OCI-LY3 (cell line): Measurements from ENCODE around the gene SMC3.
"Not testable (repeated sequence)": the region's sequence is repeated elsewhere in the genome, so short reads cannot be mapped to it uniquely, and the experiment has no call there.

ENCODE experiments used
- EZH2phosphoT487 ChIP-seq: fragments of 200-600 bp; shearing (Covaris generic); IDR thresholded peaks from 2 replicates; pipeline ENCODE4 v1.6.1; 2018; ENCODE audit warnings: antibody characterized with exemption, mixed run types, low read depth
- TF ChIP-seq, protein P1 (sequence below): fragments of 200-600, 300-600 bp; sonication (generic); IDR thresholded peaks from 2 replicates; pipeline ENCODE4 v1.5.1; 2014; ENCODE audit warnings: antibody characterized with exemption, low read length, low read depth

DNA sequence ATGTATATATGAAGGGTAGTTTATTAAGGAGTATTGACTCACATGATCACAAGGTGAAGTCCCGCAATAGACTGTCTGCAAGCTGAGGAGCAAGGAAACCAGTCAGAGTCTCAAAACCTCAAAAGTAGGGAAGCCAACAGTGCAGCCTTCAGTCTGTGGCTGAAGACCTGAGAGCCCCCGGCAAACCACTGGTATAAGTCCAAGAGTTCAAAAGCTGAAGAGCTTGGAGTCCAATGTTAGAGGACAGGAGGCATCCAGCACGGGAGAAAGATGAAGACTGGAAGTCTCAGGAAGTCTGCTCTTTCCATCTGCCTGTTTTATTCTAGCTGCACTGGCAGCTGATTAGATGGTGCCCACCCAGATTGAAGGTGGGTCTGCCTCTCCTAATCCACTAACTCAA lies 43.3 kb downstream of the SMC3 start:
- TF ChIP-seq, protein P1, sequence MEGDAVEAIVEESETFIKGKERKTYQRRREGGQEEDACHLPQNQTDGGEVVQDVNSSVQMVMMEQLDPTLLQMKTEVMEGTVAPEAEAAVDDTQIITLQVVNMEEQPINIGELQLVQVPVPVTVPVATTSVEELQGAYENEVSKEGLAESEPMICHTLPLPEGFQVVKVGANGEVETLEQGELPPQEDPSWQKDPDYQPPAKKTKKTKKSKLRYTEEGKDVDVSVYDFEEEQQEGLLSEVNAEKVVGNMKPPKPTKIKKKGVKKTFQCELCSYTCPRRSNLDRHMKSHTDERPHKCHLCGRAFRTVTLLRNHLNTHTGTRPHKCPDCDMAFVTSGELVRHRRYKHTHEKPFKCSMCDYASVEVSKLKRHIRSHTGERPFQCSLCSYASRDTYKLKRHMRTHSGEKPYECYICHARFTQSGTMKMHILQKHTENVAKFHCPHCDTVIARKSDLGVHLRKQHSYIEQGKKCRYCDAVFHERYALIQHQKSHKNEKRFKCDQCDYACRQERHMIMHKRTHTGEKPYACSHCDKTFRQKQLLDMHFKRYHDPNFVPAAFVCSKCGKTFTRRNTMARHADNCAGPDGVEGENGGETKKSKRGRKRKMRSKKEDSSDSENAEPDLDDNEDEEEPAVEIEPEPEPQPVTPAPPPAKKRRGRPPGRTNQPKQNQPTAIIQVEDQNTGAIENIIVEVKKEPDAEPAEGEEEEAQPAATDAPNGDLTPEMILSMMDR = not testable (repeated sequence)
- TF ChIP-seq EZH2phosphoT487 = not testable (repeated sequence)
